ENCODE data around the gene DSTN.

DSTN gene

GRCh38 chr20:17631576-17632319, 61.9 kb downstream of the DSTN start:
- no peak for TF ChIP-seq POLR2A (IDR thresholded peaks at IDR 0.05; ENCODE audit: low read length)
- TF ChIP-seq GATA1 (IDR thresholded peaks at IDR 0.05; ENCODE audit: low read depth, low read length): no peak
- DNase-seq: no peak

GRCh38 chr20:17633221-17633849, 63.5 kb downstream of the DSTN start:
- DNase-seq: no peak
- TF ChIP-seq GATA1 (IDR thresholded peaks at IDR 0.05; ENCODE audit: low read depth, low read length): no peak
- no peak for TF ChIP-seq POLR2A (IDR thresholded peaks at IDR 0.05; ENCODE audit: low read length)

DNA sequence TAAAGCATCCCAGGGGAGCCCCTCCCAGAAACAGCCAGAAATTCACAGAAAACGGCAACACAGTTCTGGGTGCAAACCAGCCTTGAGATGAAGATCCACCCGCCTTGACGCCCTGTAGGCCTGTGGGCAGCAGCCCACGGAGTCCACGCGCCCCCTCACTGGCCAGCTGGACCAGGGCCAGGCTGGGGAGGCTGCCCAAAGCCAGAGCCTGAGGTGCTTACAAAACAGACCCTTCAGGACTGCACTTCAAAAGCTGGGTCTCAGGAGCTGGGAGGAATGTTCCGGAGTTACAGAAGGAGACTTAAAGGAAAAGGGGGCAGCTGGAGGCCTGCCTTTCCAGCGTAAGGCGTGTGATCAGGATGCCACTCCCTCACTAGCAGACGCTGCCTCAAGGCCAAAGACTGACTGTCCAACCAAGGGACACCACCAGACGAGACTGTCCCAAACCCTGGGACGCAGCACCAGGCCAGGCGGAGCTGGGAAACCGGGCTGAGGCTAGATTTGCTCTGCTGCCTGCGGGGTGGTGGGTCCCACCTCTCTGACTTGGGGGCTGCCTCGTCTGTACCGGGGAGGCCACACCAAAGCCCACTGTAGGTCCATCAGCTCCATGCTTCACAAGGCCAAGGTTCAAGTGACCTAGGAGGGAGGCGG, 64.1 kb downstream of the DSTN start:
- DNase-seq: no peak
- no peak for TF ChIP-seq POLR2A (IDR thresholded peaks at IDR 0.05; ENCODE audit: low read length)
- no peak for TF ChIP-seq GATA1 (IDR thresholded peaks at IDR 0.05; ENCODE audit: low read depth, low read length)

GRCh38 chr20:17634661-17635331, 64.9 kb downstream of the DSTN start:
- DNase-seq: no peak
- TF ChIP-seq GATA1 (IDR thresholded peaks at IDR 0.05; ENCODE audit: low read depth, low read length): no peak
- TF ChIP-seq POLR2A (IDR thresholded peaks at IDR 0.05; ENCODE audit: low read length): no peak

DNA sequence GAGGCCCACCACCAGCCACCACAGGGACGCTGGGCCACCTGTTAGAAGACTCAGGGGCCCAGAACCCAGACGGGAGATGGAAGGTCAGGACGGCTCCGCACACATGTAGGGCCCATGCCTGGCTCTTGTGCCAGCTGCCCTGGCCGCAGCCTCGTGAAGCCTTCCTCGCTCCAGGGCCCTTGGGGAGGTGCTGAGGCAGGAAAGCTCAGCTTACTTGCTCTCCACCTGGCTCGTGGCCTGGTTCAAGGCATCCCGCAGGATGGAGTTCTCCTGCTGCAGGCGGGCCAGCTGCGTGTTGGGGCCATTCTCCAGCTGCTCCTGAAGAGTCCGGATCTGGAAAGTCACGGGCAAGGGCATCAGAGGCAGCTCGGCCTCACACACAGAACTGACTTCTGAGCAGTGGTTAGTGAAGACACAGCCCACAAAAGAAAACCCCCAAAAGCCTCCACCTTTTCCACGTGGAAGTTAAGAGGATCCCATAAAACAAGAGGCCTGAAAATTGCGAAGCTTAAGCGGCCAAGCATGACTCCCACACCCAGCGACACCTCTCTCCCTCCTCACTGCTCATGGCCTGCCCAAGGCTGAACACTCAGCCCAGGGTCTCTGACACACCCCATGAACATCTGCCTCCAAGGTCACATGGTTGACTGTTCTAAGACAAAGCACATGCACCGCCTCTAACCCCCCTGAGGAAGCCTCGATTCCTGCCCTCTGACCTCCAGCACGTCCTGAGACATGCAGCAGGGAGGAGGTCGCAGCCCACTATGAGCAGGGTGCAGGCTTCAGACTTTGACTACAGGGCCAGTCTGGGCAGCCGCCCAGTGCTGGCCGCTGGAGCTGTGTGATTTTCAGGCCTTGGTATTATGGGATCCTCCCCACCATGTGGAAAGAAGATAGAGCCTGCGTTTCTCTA, 65.7 kb downstream of the DSTN start:
- no peak for DNase-seq
- TF ChIP-seq POLR2A (IDR thresholded peaks at IDR 0.05; ENCODE audit: low read length): no peak
- TF ChIP-seq GATA1 (IDR thresholded peaks at IDR 0.05; ENCODE audit: low read depth, low read length): no peak

GRCh38 chr20:17636523-17637412, 66.9 kb downstream of the DSTN start:
- no peak for TF ChIP-seq POLR2A (IDR thresholded peaks at IDR 0.05; ENCODE audit: low read length)
- TF ChIP-seq GATA1 (IDR thresholded peaks at IDR 0.05; ENCODE audit: low read depth, low read length): no peak
- no peak for DNase-seq

GRCh38 chr20:17637413-17637780, 67.5 kb downstream of the DSTN start:
- TF ChIP-seq POLR2A (IDR thresholded peaks at IDR 0.05; ENCODE audit: low read length) (no peak), GATA1 (IDR thresholded peaks at IDR 0.05; ENCODE audit: low read depth, low read length) (no peak)
- DNase-seq: no peak

DNA sequence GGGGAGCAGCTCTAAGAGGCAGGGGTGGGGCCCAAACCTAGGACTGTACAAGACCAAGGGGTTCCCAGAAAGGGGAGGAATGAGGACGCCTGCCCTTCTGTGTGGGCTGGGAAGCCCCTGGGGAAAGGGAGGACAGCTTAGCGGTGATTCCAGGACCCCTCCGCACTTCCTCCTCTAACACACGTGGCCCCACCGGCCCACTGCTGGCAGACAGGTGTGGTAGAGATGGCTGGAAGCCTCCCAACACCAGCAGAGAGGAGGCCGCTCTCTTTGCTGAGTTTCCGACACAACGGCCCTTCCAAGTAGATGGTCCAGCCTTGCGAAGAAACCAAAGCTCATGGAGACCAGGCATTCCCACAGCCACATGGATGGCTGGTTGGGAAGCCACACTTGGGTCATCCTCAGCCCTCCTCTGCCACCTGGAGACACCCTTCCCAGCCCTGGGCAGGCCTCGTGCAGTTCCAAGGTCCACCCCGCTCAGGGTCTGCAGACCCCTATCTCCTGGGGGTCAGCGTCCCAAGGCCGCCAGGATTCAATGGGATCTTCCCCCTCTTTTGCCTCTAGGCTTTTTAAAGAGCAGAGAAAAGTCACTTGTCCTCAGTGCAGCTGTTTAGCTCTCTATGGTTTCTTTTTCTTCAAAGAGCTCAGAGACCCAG, 68.2 kb downstream of the DSTN start:
- TF ChIP-seq GATA1 (IDR thresholded peaks at IDR 0.05; ENCODE audit: low read depth, low read length) (no peak), POLR2A (IDR thresholded peaks at IDR 0.05; ENCODE audit: low read length) (no peak)

GRCh38 chr20:17638835-17639407, 69.0 kb downstream of the DSTN start:
- TF ChIP-seq GATA1 (IDR thresholded peaks at IDR 0.05; ENCODE audit: low read depth, low read length) (no peak), POLR2A (IDR thresholded peaks at IDR 0.05; ENCODE audit: low read length) (no peak)
- DNase-seq: no peak

More for the DNA sequence above, 68.2 kb downstream of the DSTN start:
- DNase-seq: no peak

- no peak for TF ChIP-seq GATA1 (IDR thresholded peaks at IDR 0.05; ENCODE audit: low read depth, low read length)
- no peak for TF ChIP-seq POLR2A (IDR thresholded peaks at IDR 0.05; ENCODE audit: low read length)
- no peak for DNase-seq
Measured at GRCh38 chr20:17640146-17640874, 70.4 kb downstream of the DSTN start.

DNA sequence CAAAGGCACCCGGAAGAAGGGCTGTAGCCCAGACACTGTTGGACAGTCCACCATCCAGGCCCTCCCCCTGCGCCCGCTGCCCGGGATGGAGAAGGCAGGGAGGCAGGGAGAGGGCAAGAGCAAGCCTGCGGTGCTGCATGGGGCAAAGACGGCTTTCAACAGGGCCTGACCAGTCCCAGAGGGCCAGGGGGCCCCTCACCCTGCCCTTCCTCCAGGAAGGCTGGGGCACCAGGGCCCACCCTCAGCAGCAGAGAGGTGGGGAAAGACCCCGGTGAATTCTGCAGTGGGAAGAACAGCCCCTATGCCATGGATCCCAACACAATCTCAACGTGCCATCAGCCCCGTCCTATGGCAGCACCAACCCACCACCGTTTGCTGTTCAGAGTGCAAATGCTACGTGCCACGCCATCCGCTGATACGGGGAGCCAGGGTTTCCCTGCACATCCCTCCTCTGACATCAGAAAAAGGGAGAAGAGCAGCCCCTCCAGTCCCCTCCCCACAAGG, 71.1 kb downstream of the DSTN start:
- DNase-seq: no peak
- TF ChIP-seq POLR2A (IDR thresholded peaks at IDR 0.05; ENCODE audit: low read length): no peak
- TF ChIP-seq GATA1 (IDR thresholded peaks at IDR 0.05; ENCODE audit: low read depth, low read length): no peak

Measured in erythroblast (primary cell).